ENCODE measurements around the gene ZNF366.

The ZNF366 gene

DNA sequence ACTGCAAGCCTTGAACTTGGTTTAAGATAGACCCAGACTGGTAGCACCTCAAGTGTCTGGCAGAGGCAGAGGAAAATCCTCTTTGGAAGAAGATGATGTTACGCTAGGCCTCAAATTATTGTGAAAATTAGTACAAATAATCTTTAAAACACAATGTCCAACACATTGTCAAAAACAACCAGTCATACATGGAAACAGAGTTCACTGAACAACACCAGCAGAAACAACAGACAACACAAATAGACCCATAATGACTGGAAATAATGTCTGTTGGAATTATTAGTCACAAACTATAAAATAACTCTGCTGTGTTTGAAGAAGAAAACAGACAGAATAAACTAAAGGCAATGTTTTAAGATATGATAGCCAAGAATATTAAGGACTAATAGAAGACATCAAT is 15.4 kb upstream of the ZNF366 start:
- no peak for DNase-seq (ENCODE audit: low read depth in 3 of 3, low spot score in 1 of 3)

DNA sequence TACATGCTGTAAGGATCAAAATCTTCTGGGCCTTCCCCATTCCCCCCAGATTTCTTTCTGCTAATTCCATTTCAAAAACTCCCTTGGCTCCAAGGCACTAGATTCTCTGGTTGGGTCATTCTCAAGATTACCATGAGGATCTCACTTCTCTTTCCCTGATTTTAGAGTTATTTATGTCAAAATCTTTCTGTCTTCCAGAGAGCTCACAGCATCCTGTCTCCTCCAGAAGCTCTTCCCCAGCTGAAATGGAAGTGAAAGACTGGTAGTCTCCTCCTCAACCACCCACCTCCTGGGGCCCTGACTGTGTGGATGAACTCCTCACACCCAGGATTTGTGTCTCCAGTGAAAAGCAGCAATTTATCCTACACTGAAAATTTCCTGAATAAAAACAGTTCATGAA is 11.9 kb upstream of the ZNF366 start:
- no peak for DNase-seq (ENCODE audit: low read depth in 3 of 3, low spot score in 1 of 3)

DNA sequence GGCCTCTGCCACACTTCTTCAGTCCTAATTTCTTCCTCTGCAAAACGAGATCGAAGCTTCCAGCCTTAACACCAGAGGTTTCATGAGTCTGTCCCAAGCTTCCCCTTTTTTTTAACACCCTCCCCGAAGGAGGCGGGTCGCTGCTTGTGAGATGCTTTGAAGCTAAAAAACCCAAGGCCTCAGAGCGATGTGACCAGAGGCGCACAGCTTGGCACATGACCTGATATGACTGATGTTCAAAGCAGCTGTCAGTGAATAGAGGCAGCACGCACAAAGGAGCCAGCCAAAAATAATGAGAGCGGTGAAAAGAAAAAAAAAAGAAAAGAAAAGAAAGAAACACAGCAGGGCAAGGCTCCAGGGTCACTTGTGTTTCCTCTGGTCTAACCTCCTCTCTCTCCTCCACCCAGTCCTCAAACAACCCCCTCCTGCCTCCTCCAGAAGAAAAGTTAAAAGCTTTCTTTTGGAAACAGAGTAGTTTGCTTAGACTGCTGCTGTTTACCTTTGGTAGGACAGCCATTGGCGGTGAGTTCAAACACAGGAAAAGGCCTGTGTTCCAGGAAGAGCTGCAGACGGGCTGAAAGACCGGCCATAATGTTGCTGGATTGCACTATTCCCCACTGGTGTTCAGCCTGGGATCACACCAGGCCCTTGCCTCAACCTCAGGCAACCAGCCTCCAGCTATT is 10.9 kb upstream of the ZNF366 start:
- no peak for DNase-seq (ENCODE audit: low read depth in 3 of 3, low spot score in 1 of 3)

- no peak for DNase-seq (ENCODE audit: low read depth in 3 of 3, low spot score in 1 of 3)
Measured at GRCh38 chr5:72516916-72517315, 9.7 kb upstream of the ZNF366 start.

DNA sequence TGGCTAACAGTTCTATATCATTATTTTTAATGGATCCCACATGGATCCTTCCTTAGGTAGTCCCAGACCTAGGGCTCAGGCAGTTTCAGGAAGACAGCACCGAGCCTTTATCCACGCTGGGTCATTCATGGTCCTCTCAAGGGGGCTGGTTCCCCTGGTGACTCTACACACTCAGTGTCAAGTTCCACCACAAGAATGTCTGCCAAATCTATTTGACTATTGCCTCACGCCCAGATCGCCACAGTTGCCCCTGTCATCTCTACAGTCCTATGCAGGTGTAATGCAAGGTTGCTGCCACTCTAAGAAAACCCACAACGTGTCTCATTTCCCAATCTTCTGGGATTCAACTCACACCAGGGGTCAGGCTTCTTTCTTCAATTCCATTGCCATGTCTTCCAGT is 8.0 kb upstream of the ZNF366 start:
- DNase-seq (ENCODE audit: low read depth in 3 of 3, low spot score in 1 of 3) = no peak

DNA sequence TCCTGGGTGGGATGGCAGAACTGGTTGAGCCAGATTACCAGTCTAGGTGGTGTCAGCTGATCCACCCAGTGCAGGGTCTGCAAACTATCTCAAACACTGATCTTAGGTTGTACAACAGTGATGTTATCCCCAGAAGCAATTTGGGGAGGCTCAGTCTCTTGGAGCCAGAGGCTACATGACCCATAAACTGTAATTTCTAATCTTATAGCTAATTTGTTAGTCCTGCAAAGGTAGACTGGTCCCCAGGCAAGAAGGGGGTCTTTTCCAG is 5.3 kb upstream of the ZNF366 start:
- no peak for DNase-seq (ENCODE audit: low read depth in 3 of 3, low spot score in 1 of 3)

DNA sequence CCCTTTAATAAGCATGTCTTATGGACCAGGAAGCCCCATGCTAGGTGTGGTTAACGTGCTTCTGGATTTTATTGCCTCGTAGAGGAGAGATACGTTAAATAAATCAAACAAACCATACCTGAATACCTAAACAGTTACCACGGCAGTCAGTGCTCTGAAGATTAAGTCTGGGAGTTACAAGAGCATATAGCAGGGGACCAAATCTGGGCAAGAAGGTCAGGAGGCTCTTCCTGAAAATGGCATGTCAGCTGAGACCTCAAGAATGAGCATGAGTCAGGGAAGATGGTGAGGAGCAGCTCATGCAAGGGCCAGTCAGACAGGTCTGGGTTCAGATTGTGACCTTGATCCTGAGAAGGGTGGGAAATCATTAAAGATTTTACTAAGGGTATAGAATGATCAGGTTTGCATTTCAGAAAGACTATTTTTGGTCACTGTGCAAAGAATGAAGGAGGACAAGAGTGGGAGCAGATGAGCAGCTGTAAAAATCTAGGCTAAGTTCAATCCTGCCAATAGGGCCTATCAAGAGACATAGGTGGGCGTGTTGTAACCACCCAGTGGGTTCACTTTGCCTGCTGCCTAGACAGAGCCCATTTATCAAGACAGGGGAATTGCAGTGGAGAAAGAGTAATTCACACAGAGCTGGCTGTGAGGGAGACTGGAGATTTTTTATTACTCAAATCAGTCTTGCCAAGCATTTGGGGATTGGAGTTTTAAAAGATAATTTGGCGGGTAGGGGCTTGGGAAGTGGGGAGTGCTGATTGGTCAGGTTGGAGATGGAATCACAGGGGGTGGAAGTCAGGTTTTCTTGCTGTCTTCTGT is 4.8 kb upstream of the ZNF366 start:
- DNase-seq (ENCODE audit: low read depth in 3 of 3, low spot score in 1 of 3) = no peak

DNA sequence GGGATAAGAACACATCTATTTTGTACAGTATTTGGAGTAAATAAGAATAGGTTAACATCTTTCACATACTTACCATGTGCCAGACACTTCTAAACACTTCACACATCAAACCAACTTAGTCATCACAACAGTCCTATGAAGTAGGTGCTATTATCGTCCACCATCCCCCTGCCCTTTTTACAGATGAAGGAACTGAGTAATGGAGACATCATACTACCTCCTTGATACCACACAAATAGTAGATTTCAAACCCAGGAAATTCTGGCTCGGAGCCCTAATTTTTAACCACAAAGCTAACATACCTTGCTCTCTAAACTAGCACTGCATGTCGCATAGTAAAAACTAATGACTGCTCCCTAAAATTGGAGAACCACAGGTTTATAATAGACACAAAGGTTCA is 4.2 kb upstream of the ZNF366 start:
- DNase-seq (ENCODE audit: low read depth in 3 of 3, low spot score in 1 of 3) = no peak

- DNase-seq (ENCODE audit: low read depth in 3 of 3, low spot score in 1 of 3) = no peak
Measured at GRCh38 chr5:72510610-72511181, 3.5 kb upstream of the ZNF366 start.

DNA sequence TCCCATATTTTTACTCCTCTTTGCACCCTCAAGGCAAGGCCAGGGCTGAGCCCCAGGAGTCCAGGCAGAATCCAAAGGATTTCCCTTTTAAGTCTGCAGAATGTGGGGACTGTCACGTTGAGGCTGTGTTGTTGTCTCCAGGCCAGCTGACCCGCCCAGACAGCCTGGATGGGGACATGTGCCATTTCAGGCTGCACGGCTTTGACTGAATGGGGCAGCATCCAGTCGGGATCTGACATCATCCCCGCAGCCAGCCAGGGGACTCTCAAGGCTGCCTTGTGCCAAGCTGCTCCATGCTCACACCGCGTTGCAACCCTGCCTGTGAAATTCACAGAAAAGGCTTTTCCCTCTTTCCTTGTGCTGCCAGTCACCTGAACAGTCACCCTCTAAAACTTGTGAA is 2.2 kb upstream of the ZNF366 start:
- no peak for DNase-seq (ENCODE audit: low read depth in 3 of 3, low spot score in 1 of 3)

- DNase-seq (ENCODE audit: low read depth in 3 of 3, low spot score in 1 of 3) = no peak
Measured at GRCh38 chr5:72508241-72509170, 1.3 kb upstream of the ZNF366 start.

- no peak for DNase-seq (ENCODE audit: low read depth in 3 of 3, low spot score in 1 of 3)
Measured at GRCh38 chr5:72507907-72508238, 663 bp upstream of the ZNF366 start.

- DNase-seq (ENCODE audit: low read depth in 3 of 3, low spot score in 1 of 3) = no peak
Measured at GRCh38 chr5:72506158-72506549, 1.1 kb downstream of the ZNF366 start.

DNA sequence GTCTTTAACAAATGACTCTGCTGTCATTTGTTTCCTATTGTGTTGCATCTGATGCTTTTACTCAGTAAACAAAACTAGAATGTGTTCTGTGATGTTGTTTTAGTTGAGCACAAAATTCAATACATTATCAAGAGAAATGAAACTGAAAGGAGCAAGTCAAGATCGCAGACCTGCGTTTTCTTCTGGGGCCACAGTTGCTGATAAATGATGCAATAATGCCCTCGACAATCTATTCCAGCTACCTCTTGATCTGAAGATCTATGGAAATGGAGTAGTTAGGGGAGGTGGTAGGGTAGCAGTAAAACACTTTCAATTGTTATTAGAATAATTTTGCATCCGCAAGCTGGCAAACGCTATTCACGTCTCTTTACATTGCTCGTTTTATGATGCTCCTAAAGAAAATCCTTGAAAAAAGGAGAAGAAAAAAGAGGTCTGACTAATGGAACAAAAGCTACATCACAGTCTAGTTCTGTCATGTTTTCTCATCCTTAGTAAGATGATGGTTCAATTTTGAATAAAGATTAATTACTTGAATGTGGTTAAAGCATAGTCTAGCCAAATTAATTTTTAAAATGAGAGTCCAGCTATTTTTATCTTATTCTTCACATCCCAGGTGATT is 1.6 kb downstream of the ZNF366 start:
- DNase-seq (ENCODE audit: low read depth in 3 of 3, low spot score in 1 of 3) = no peak

DNA sequence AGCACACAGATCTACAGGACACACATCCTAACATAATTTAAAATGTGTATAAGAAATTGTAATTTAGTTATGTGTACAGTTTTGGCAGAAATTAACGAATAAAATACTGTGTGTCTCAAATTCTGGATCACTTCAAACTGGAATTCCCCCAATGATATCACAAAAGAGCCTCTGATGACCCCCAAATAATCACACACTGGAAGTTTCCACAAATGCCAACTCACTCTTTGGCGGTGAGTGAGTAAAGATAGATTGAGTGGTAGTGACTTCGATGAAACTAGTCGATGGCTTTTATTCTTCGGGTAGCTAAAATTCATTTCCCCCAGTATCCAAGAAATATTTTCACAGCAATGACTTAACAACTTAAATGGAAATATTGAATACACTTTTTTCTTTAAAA is 2.2 kb downstream of the ZNF366 start:
- DNase-seq (ENCODE audit: low read depth in 3 of 3, low spot score in 1 of 3) = no peak

GRCh38 chr5:72503888-72504491 is 3.2 kb downstream of the ZNF366 start:
- DNase-seq (ENCODE audit: low read depth in 3 of 3, low spot score in 1 of 3) = no peak

DNA sequence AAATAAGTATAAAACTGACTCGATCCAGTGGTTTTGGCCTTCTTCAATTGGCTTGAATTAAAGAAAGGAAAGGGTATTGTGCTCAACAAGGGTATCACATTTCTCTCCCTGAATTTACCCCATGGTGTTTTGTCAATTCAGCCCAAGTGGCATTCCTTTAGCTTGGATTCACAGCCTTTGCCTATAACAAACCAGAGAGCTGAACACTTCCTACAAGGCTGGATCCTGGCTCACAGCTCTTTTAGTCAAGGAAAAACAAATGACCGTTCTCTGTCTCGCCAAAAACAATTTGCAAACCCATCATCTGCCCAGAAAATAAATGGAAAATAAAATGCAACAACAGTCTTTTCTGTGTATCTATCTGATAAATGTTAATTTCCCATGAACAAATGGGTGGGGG is 5.7 kb downstream of the ZNF366 start:
- no peak for DNase-seq (ENCODE audit: low read depth in 3 of 3, low spot score in 1 of 3)

- no peak for DNase-seq (ENCODE audit: low read depth in 3 of 3, low spot score in 1 of 3)
Measured at GRCh38 chr5:72499730-72500129, 7.5 kb downstream of the ZNF366 start.

DNA sequence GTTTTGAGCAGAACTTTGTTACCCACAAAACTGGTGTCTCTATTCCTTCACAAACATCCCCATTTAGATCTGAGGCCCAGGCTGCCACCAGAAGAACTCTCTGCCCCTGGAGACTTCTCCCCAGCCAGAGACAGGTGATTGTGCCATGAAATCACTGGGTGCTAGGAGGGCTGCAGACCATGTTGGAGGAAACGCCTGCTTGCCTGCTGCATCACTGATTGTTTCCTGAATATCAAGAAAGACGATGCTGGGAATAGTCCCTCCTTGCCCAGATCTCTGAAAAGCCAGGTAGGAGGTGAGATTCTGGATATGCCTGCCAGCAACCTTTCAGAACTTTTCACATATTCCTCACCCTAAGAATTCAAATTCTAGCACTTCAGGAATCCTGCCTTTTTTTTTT is 8.1 kb downstream of the ZNF366 start:
- no peak for DNase-seq (ENCODE audit: low read depth in 3 of 3, low spot score in 1 of 3)

DNA sequence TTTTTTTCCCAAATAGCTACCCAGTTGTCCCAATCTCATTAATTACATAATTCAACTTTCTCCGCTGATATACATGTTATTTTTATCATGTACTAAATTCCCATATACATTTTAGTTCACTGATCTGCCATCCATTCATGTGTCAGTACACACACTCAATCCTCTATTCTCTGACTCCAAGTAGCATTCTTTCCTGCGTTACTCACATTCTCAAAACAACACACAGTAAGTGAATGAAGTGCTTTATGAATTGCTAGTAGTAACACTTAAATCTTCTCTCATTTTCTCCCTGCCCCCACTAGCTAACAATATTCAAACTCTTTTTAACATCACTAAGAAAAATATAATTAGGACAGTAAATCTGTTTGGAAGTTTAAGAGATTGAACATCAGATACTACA is 8.9 kb downstream of the ZNF366 start:
- DNase-seq (ENCODE audit: low read depth in 3 of 3, low spot score in 1 of 3) = no peak

DNA sequence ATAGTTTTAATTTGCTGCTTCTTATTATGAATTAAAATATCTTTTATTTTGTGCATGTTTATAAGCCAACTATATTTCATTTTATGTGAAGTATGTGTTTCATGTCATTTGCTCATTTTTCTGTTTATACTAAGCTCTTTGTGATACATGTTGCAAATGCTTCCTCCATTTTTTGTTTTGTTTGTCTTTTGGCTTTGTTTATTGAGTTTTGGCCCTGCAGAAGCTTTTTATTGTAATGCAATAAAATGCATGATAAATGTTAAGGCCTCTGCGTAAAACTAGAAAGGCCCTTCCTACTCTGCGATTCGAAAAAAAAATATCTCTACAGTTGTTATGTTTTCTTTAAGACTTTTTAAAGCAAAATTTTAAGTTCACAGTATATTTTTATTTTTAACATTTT is 9.4 kb downstream of the ZNF366 start:
- DNase-seq (ENCODE audit: low read depth in 3 of 3, low spot score in 1 of 3) = no peak
